SK-N-MC (cell line): ENCODE results near the gene WBP11.
A peak's percentile ranks its signal among the peaks of the same experiment; 100 is the strongest.
"Not testable (repeated sequence)": the region's sequence is repeated elsewhere in the genome, so short reads cannot be mapped to it uniquely, and the experiment has no call there.

ENCODE experiments used
- DNase-seq: peaks from one replicate; pipeline ENCODE4 v3.0.0-alpha.2; 2011; ENCODE audit warnings: low read depth, low spot score
- H3K27ac ChIP-seq: fragments of 200-600 bp; sonication (generic); 2 replicates; pipeline ENCODE4 v1.5.1; 2016; ENCODE audit warnings: mixed run types
- H3K36me3 ChIP-seq: fragments of 200-600 bp; sonication (generic); 2 replicates; pipeline ENCODE4 v1.6.1; 2017; ENCODE audit warnings: antibody characterized with exemption, low read length, mixed read lengths; ENCODE audit not compliant: insufficient read depth
- H3K4me3 ChIP-seq: fragments of 200-600 bp; sonication (generic); 2 replicates; pipeline ENCODE4 v1.5.1; 2016
- H3K9ac ChIP-seq: fragments of 200-600 bp; sonication (generic); 2 replicates; pipeline ENCODE4 v1.8.0; 2017; ENCODE audit warnings: mixed run types, mixed read lengths; ENCODE audit not compliant: insufficient read length
- H3K9me3 ChIP-seq: fragments of 200-600 bp; sonication (generic); 2 replicates; pipeline ENCODE4 v1.6.1; 2017; ENCODE audit warnings: low read depth, mild to moderate bottlenecking, antibody characterized with exemption, low read length, moderate library complexity, mixed read lengths
- EZH2 ChIP-seq: fragments of 200-600 bp; sonication (generic); IDR thresholded peaks from one replicate; pipeline ENCODE4 v1.6.1; 2017; ENCODE audit warnings: antibody characterized with exemption
- FOXP2 ChIP-seq: optimal IDR thresholded peaks from 2 replicates; pipeline ENCODE3; 2011; ENCODE audit warnings: mild to moderate bottlenecking, moderate library complexity; ENCODE audit not compliant: insufficient read depth; ENCODE audit errors: extremely low read length, control extremely low read depth
- POLR2AphosphoS5 ChIP-seq: IDR thresholded peaks from 2 replicates; pipeline ENCODE4 v1.6.1; 2012; ENCODE audit warnings: mild to moderate bottlenecking, low read depth, low read length, borderline replicate concordance

The WBP11 gene

DNA sequence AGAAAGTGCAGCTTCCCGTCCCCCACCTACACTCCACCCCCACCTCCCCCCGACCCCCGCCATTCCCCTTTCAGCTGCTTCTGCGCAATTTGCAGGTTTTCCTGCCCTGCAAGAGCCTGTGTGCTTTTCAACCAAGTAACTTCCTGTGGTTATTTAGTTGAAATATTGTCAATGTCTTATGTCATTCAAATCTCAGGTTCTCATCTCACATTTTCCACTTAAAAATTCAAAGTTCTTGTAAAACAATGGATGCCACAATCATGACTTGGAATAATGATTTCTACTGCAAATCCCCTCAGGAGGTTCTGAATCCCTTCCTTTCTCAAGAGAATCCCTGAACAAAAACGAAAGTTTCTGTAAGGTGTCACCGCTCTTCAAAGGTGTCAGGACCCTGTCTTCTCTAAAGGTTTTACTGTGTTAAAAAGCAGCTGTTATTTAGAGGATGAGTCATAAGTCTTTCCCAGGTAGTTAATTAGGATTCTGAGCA, 31.6 kb downstream of the WBP11 start:
- H3K4me3 ChIP-seq, result peak overlapping the region; percentile 80
- peak overlapping the region; percentile 79 for H3K9ac ChIP-seq
- DNase-seq, result no peak
- TF ChIP-seq POLR2AphosphoS5 (no peak), FOXP2 (no peak), EZH2 (no peak)
- H3K9me3 ChIP-seq, result no peaks in the 10 kb centered on the region
- no peaks in the 10 kb centered on the region for H3K36me3 ChIP-seq
- peak overlapping the region; percentile 89 for H3K27ac ChIP-seq

DNA sequence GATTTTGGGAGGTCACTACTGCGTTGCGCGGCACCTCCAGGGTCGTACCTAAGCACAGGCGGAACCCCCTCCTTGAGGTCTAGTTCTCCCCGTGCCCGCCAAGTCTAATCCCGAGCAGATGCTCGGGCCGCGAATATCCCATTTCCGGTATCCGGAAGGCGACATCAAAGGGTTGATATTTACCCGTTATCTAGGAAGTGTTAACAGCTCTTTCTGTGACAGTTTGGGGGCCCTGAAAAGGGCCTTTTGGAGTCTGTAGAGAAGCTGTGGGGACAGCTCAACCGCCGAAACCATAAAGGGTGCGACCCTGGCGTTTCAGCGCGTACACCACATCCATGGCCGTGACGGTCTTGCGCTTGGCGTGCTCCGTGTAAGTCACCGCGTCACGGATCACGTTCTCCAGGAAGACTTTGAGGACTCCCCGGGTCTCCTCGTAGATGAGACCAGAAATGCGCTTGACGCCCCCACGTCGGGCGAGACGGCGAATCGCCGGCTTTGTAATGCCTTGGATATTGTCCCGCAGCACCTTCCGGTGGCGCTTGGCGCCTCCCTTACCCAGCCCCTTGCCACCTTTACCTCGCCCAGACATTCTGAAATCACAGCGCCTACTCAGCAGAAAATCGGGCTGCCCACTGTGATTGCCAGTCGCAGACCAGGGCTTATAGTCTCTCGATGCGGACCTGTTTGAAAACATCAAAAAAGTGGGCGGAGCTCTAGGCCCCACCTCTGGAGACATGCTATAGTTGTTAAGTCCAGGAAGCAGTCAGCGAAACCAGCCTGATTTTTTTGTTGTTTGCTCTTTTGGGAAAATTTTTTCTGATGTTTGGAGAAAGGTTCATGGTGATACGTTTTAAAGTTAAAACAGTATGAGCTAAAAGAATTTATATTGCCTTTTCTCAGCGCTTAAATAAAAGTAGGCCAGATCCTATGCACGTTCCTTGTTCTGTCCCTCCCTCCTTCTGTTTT, 32.5 kb downstream of the WBP11 start:
- H3K27ac ChIP-seq, result peak overlapping the region; percentile 89
- H3K36me3 ChIP-seq, result no peaks in the 10 kb centered on the region
- H3K9ac ChIP-seq, result peak overlapping the region; percentile 79
- TF ChIP-seq EZH2, result no peak
- peak; percentile 99 for TF ChIP-seq POLR2AphosphoS5
- peak; percentile 79 for DNase-seq
- peak overlapping the region; percentile 80 for H3K4me3 ChIP-seq
- no peaks in the 10 kb centered on the region; the same call in 1 of the 2 replicates for H3K9me3 ChIP-seq

DNA sequence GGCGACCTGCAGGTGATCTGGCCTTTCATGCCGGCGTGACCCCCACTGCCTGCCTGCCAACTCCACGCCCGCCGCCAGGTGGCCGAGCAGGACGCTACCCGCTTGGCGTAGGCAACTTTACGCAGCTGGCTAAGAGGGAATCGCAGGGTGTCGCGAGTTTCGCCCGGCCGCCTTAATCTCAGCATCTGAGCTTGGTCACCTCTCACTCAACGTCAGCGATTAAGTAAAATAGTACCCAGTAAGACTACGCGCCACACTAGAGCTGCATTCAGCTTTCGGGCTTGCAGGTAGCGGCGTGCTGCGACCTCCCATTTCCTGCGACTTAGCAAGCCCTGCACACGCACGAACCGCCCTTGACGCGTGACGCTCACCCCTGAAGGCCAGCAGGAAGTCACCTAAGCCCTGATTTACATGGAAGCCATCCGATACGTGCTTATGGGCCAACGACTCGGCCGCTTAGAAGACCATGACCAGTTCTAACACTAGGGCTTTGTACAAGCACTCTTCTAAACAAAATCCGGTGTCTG, 33.2 kb downstream of the WBP11 start:
- Histone ChIP-seq H3K36me3 (no peaks in the 10 kb centered on the region), H3K27ac (peak overlapping the region; percentile 89), H3K4me3 (peak overlapping the region; percentile 80), H3K9ac (peak overlapping the region; percentile 79), H3K9me3 (no peaks in the 10 kb centered on the region; the same call in 1 of the 2 replicates)
- TF ChIP-seq FOXP2 (no peak), POLR2AphosphoS5 (peak; percentile 15; the same call in 1 of the 2 replicates)
- DNase-seq, result no peak

DNA sequence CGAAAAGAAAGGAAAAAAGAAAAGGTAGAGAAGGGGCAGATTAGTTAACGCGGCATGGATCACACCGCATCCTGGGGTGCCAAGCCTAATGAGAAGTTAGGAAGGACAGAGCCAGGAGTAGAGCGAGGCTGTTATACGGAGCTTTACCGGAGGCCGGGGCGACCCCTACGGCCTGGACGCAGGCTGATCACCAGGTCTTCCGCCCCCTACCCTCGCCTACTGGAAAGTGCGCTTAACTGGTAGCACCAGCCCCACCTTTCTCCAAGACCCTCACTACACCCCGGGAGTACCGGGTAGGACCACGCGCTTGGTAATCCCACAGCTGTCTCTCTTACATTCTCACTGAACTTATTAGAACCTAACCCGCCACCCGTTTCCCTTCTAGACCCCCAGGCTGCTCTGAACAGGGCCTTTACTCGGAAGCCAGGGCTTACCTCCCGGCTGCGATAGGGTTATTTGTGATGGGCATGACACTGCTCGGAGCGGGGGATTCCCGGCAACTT, 33.8 kb downstream of the WBP11 start:
- H3K9me3 ChIP-seq, result no peaks in the 10 kb centered on the region; the same call in 1 of the 2 replicates
- DNase-seq, result no peak
- H3K36me3 ChIP-seq, result no peaks in the 10 kb centered on the region
- H3K27ac ChIP-seq, result peak overlapping the region; percentile 16; the same call in 1 of the 2 replicates
- peak overlapping the region; percentile 79 for H3K9ac ChIP-seq
- H3K4me3 ChIP-seq, result peak overlapping the region; percentile 80
- no peak for TF ChIP-seq EZH2
- no peak for TF ChIP-seq POLR2AphosphoS5
- no peak for TF ChIP-seq FOXP2

DNA sequence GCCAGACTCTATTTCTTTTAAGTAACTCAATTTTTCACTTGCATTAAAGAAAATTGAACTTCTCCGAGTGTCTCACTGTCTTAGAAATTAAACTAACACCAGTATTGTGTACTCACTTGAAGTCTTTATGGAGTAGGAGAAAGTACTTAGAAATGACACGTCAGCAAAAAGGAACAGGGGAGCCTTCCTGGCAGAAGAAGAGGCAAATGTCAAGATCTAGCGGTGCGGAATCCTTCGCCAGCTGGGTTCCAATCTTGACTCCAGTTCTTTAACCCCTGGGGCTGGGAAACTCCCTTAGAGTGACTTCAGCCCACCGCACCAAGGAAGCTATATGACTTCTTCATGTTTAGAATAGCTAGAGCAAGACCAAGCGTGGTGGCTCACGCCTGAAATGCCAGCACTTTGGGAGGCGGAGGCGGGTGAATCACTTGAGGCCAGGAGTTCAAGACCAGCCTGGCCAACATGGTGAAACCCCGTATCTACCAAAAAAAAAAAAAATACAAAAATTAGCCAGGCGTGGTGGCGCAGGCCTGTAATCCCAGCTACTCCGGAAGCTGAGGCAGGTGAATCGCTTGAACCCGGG, 34.4 kb downstream of the WBP11 start:
- DNase-seq, result no peak
- Histone ChIP-seq H3K9ac (no peak overlapping the region), H3K4me3 (peak overlapping the region; percentile 80), H3K27ac (peak overlapping the region; percentile 56; the same call in 1 of the 2 replicates), H3K9me3 (no peaks in the 10 kb centered on the region; the same call in 1 of the 2 replicates), H3K36me3 (no peaks in the 10 kb centered on the region)
- TF ChIP-seq FOXP2 (no peak), POLR2AphosphoS5 (no peak), EZH2 (no peak)

DNA sequence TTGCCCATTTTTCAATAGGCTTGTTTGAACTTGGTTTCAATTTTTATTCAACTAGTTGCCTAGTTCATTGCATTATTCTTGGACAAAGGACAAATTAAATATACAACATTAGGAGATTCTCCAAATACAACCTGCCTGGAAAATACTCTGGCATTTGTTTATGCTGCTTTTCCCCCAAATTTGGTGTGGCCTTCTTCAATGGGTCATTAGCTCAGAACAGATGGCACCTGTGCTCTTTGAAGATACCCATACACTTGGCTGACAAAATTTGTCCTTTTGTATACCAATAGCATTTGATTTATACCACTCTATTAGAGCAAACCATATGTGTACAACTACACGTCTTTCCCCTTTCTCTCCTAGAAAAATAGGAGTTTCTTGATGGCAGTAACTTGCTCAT, 35.7 kb downstream of the WBP11 start:
- Histone ChIP-seq H3K9me3 (no peaks in the 10 kb centered on the region; the same call in 1 of the 2 replicates), H3K9ac (no peak overlapping the region), H3K36me3 (no peaks in the 10 kb centered on the region), H3K27ac (peak overlapping the region; percentile 56; the same call in 1 of the 2 replicates), H3K4me3 (no peak overlapping the region)
- TF ChIP-seq FOXP2 (no peak), EZH2 (no peak), POLR2AphosphoS5 (no peak)
- no peak for DNase-seq

DNA sequence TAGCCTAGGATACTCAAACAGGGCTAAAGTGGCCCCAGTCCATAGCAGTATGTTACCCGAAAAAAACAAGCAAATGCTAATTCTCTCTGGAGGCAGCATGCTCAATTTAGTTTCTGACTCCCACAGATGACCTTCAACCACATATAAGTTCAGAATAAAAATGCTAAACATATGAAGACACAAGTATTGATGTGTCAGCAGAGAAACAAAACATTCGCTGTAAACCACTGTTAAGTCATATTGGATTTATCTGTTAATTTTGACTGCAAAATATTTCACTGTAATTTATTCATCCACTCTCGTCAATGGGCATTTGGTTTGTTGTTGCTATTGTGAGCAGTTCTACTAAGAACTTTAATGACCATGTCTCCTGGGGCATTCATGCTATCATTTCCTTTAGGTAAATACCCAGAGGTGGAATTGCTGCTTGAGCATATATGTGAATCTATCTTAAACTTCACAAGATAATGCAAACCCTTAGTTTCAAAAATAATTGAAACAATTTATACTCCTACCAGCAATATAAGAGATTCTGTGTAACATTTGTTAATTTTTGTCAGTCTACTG, 36.5 kb downstream of the WBP11 start:
- TF ChIP-seq FOXP2, result no peak
- TF ChIP-seq POLR2AphosphoS5, result no peak
- TF ChIP-seq EZH2, result no peak
- H3K27ac ChIP-seq, result peak overlapping the region; percentile 56; the same call in 1 of the 2 replicates
- no peaks in the 10 kb centered on the region for H3K36me3 ChIP-seq
- H3K9me3 ChIP-seq, result no peaks in the 10 kb centered on the region; the same call in 1 of the 2 replicates
- H3K4me3 ChIP-seq, result no peak overlapping the region
- no peak for DNase-seq
- no peak overlapping the region for H3K9ac ChIP-seq

DNA sequence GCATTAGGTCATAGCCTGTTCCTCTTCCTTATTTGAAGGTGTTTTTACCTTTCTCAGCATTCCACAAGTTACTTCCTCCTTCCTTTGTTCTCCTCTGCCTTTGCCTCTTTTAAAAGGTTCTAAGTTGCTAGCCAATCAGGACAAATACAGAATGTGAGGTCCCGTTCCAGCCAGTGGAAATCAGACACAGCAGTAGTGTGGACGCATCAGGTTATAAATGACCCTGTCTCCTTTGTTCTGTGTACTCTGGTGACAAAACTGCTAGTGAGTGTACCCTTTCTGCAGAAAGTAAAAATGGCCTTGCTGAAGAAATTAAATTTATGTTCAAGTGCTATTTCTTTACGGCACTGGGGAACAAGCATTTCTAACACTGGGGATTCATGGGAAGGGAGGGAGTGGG, 37.3 kb downstream of the WBP11 start:
- H3K9ac ChIP-seq, H3K4me3 ChIP-seq, H3K27ac ChIP-seq, DNase-seq, H3K36me3 ChIP-seq, H3K9me3 ChIP-seq: not testable (repeated sequence)
